Midbrain (tissue), 1 donor: Measurements from ENCODE around the gene GDF2.

ENCODE experiments used
- DNase-seq: peaks from one replicate; lab custom pipeline; 2025; lab: John Stamatoyannopoulos, UW

GDF2 gene

GRCh38 chr10:47368431-47369180 lies 46.4 kb downstream of the GDF2 start:
- DNase-seq, result no peak

DNA sequence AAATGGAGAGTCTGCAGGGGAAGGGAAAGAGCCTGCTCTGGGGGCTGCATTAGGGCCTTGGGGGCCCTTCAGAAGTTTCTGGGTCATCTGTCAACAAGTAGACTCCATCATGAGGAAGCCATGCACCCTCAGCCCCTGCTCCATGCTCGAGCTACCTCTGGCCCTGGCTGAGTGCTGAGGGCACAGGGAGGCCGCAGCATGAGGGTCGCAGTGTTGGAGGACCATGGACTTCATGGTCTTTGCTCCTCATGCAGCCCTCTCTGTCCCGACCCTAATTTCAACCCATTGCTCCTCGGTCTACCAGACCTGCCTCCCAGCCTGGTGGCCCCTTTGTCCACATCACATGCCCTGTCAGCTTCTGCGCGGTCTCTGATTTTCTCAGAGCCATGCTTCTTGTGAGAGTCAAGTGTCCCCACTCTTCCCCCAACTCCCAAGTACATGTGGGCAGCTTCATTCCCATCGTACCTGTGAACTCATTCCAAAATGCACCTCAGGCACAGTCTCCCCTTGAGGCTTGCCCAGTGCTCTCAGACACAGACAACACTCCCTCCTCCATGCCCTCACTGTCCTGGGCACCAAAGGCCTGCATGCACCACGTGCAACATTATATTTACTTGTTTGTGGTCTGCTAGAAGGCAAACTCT lies 47.1 kb downstream of the GDF2 start:
- no peak for DNase-seq

- DNase-seq, result no peak
These were observed 47.9 kb downstream of the GDF2 start for GRCh38 chr10:47370015-47370767.

DNA sequence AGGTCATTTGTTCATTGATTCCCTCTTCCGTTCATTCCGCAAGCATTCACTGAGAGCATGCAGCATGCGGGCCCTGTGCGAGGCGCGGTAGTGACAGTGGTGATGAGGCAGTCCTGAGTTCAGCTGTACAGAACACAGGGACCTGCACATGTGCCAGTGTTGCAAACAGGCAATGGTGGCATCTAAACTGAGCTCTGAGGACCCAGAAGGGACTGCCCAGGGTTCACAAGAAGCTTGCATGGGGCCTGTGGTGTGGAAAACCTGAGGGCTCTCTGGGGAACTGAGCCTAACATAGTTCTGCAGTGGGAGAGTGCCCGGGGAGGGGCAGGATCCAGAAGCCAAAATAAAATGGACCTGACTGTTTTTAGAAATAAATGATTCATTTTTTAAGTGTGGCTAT lies 48.6 kb downstream of the GDF2 start:
- DNase-seq, result no peak

- no peak for DNase-seq
These were observed 49.6 kb downstream of the GDF2 start for GRCh38 chr10:47371629-47372485.

GRCh38 chr10:47372726-47373125 lies 50.5 kb downstream of the GDF2 start:
- DNase-seq, result no peak

- DNase-seq, result no peak
These were observed 52.6 kb downstream of the GDF2 start for GRCh38 chr10:47374611-47375536.

DNA sequence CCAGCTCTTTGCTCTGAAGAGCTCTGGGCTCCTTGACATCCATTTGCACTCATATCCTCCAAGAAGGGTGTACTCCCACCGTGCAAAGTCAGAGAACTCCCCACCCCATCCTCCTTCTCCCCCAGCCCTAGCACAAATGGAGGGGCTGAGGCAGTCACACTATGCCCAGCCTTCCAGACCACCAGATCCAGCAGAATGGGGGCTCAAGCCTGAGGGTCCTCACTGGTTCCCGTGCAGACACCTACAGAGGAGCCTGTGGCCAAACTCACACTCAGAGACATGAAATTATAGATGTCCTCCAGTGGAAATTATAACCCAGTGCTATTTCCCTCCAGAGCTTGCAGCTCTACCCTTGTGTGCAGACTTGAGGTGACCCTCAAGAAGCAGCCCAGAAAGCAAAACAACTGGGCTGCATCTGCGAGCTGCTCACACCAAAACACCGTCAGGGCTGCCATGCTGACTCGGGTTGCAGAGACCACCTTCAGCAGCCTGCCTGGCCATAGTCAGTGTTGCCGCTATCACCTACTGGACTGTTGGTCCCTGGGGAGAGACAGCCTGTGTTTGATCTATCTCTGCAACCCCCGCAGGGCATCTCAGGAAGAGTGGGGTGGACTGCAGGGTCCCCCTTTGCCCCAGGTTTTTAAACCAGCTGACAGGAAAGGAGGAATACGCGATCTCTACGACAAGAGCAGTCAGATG lies 54.4 kb downstream of the GDF2 start:
- DNase-seq, result no peak
